ENCODE measurements around the gene RBBP4. TPM values are rescaled to one million over a fixed set of nuclear protein-coding genes. Genes with fewer than 3 reads are reported as not detected.
A peak's percentile ranks its signal among the peaks of the same experiment; 100 is the strongest.

The RBBP4 gene
- total RNA-seq, 1 donor from 2014 or later: 244 TPM

GRCh38 chr1:32718036-32718435 lies 67.0 kb downstream of the RBBP4 start:
- Mint-ChIP-seq H3K4me1 (ENCODE audit: unreplicated experiment) (peaks cover 12% of the 10 kb centered on the region), H3K27ac (ENCODE audit: unreplicated experiment) (no peak overlapping the region), H3K4me3 (ENCODE audit: unreplicated experiment) (no peak overlapping the region), H3K9me3 (ENCODE audit: unreplicated experiment) (no peaks in the 10 kb centered on the region), H3K27me3 (ENCODE audit: unreplicated experiment) (no peaks in the 10 kb centered on the region), H3K36me3 (ENCODE audit: unreplicated experiment) (no peaks in the 10 kb centered on the region)
- TF ChIP-seq CTCF (IDR thresholded peaks at IDR 0.05): no peak
- DNase-seq (ENCODE audit: extremely low spot score, unreplicated experiment): no peak

GRCh38 chr1:32718527-32718926 lies 67.5 kb downstream of the RBBP4 start:
- H3K27me3 Mint-ChIP-seq (ENCODE audit: unreplicated experiment): no peaks in the 10 kb centered on the region
- H3K4me3 Mint-ChIP-seq (ENCODE audit: unreplicated experiment): no peak overlapping the region
- no peak for TF ChIP-seq CTCF (IDR thresholded peaks at IDR 0.05)
- H3K4me1 Mint-ChIP-seq (ENCODE audit: unreplicated experiment): peaks cover 10% of the 10 kb centered on the region
- H3K27ac Mint-ChIP-seq (ENCODE audit: unreplicated experiment): no peak overlapping the region
- H3K9me3 Mint-ChIP-seq (ENCODE audit: unreplicated experiment): no peaks in the 10 kb centered on the region
- H3K36me3 Mint-ChIP-seq (ENCODE audit: unreplicated experiment): no peaks in the 10 kb centered on the region
- no peak for DNase-seq (ENCODE audit: extremely low spot score, unreplicated experiment)

GRCh38 chr1:32719681-32720275 lies 68.8 kb downstream of the RBBP4 start:
- no peak overlapping the region for H3K27ac Mint-ChIP-seq (ENCODE audit: unreplicated experiment)
- H3K36me3 Mint-ChIP-seq (ENCODE audit: unreplicated experiment): no peaks in the 10 kb centered on the region
- no peaks in the 10 kb centered on the region for H3K9me3 Mint-ChIP-seq (ENCODE audit: unreplicated experiment)
- TF ChIP-seq CTCF (IDR thresholded peaks at IDR 0.05): no peak
- DNase-seq (ENCODE audit: extremely low spot score, unreplicated experiment): no peak
- peaks cover 15% of the 10 kb centered on the region for H3K4me1 Mint-ChIP-seq (ENCODE audit: unreplicated experiment)
- H3K4me3 Mint-ChIP-seq (ENCODE audit: unreplicated experiment): no peak overlapping the region
- no peaks in the 10 kb centered on the region for H3K27me3 Mint-ChIP-seq (ENCODE audit: unreplicated experiment)

- Mint-ChIP-seq H3K4me3 (ENCODE audit: unreplicated experiment) (no peak overlapping the region), H3K27me3 (ENCODE audit: unreplicated experiment) (no peaks in the 10 kb centered on the region), H3K9me3 (ENCODE audit: unreplicated experiment) (no peaks in the 10 kb centered on the region), H3K27ac (ENCODE audit: unreplicated experiment) (peak overlapping the region; percentile 92), H3K4me1 (ENCODE audit: unreplicated experiment) (peaks cover 31% of the 10 kb centered on the region), H3K36me3 (ENCODE audit: unreplicated experiment) (no peaks in the 10 kb centered on the region)
- peak; percentile 89 for DNase-seq (ENCODE audit: extremely low spot score, unreplicated experiment)
- TF ChIP-seq CTCF (IDR thresholded peaks at IDR 0.05): no peak
Measured at GRCh38 chr1:32724678-32725614, 73.9 kb downstream of the RBBP4 start.

- no peaks in the 10 kb centered on the region for H3K27me3 Mint-ChIP-seq (ENCODE audit: unreplicated experiment)
- H3K9me3 Mint-ChIP-seq (ENCODE audit: unreplicated experiment): no peaks in the 10 kb centered on the region
- peaks cover 35% of the 10 kb centered on the region for H3K4me1 Mint-ChIP-seq (ENCODE audit: unreplicated experiment)
- no peak overlapping the region for H3K4me3 Mint-ChIP-seq (ENCODE audit: unreplicated experiment)
- H3K27ac Mint-ChIP-seq (ENCODE audit: unreplicated experiment): peak overlapping the region; percentile 92
- H3K36me3 Mint-ChIP-seq (ENCODE audit: unreplicated experiment): no peaks in the 10 kb centered on the region
- DNase-seq (ENCODE audit: extremely low spot score, unreplicated experiment): no peak
- TF ChIP-seq CTCF (IDR thresholded peaks at IDR 0.05): no peak
Measured at GRCh38 chr1:32725615-32725982, 74.6 kb downstream of the RBBP4 start.

All from osteocyte (in vitro differentiated cells).